OCI-LY7 (cell line): ENCODE results near the gene SRPK2.

Experiments
- EZH2phosphoT487 ChIP-seq: fragments of 200-600 bp; sonication (generic); IDR thresholded peaks from 2 replicates; pipeline ENCODE4 v1.6.1; 2018; ENCODE audit warnings: low read depth, borderline replicate concordance, mild to moderate bottlenecking, mixed run types, antibody characterized with exemption, low read length, moderate library complexity, mixed read lengths
- TF ChIP-seq, protein P1 (sequence below): fragments of 200-600 bp; sonication (generic); conservative IDR thresholded peaks from 2 replicates; pipeline ENCODE4 v1.5.1; 2014; ENCODE audit warnings: mild to moderate bottlenecking, antibody characterized with exemption, low read length, moderate library complexity, mixed read lengths

DNA sequence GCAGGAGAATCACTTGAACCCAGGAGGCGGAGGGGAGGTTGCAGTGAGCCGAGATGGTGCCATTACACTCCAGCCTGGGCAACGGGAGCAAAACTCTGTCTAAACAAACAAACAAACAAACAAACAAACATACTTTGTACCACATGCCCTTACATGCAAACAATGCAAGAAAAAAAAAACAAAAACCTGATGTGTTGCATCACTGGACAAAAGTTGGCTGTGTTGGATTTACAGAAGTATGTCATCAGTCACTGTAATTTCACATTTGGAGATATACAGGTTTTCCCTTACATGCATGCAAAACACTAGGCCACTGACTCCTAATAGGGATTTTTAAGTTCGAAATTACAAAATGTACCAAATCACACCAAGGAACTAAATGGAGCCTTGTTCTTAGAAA is 138.5 kb downstream of the SRPK2 start:
- TF ChIP-seq, protein P1, sequence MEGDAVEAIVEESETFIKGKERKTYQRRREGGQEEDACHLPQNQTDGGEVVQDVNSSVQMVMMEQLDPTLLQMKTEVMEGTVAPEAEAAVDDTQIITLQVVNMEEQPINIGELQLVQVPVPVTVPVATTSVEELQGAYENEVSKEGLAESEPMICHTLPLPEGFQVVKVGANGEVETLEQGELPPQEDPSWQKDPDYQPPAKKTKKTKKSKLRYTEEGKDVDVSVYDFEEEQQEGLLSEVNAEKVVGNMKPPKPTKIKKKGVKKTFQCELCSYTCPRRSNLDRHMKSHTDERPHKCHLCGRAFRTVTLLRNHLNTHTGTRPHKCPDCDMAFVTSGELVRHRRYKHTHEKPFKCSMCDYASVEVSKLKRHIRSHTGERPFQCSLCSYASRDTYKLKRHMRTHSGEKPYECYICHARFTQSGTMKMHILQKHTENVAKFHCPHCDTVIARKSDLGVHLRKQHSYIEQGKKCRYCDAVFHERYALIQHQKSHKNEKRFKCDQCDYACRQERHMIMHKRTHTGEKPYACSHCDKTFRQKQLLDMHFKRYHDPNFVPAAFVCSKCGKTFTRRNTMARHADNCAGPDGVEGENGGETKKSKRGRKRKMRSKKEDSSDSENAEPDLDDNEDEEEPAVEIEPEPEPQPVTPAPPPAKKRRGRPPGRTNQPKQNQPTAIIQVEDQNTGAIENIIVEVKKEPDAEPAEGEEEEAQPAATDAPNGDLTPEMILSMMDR, result no peak
- TF ChIP-seq EZH2phosphoT487, result no peak
